Endothelial cell of umbilical vein (primary cell): ENCODE measurements around the gene SEMA5A. TPM values are rescaled to one million over a fixed set of nuclear protein-coding genes. Genes with fewer than 3 reads are reported as not detected.

Experiments used
- BruUV-seq: library from RNA; stranded (reverse); fragments of 400-500 nt; replicated peaks from 2 replicates; lab custom pipeline; 2021; lab: Mats Ljungman, UMichigan
- CTCF ChIA-PET: fragments of 300-600, 350-600 bp; sonication (Branson Sonifier 250); formaldehyde crosslinking; loops from one replicate; lab custom pipeline; 2021; ENCODE audit warnings: antibody characterized with exemption, inconsistent platforms; lab: Charles Lee
- POLR2A ChIA-PET: fragments of 300-600, 350-600 bp; sonication (Branson Sonifier 250); formaldehyde crosslinking; loops from one replicate; lab custom pipeline; 2021; ENCODE audit warnings: antibody characterized with exemption, inconsistent platforms; lab: Charles Lee
- DNase-seq: peaks from one replicate; pipeline ENCODE4 v3.0.0-alpha.2; 2011; ENCODE audit warnings: low read depth, low spot score
- FAIRE-seq: peaks from 2 replicates; lab custom pipeline; 2011; peaks lifted over from hg19 to GRCh38; lab: Jason Lieb, UNC
- H2AFZ ChIP-seq: 2 replicates; pipeline ENCODE4 v1.6.0; 2012; ENCODE audit warnings: low read depth, low read length, control low read depth, inconsistent platforms
- H3K27ac ChIP-seq: 2 replicates; pipeline ENCODE4 v1.5.1; 2011; ENCODE audit warnings: low read depth, mild to moderate bottlenecking, control low read depth, low read length, moderate library complexity; ENCODE audit not compliant: insufficient read depth
- H3K27me3 ChIP-seq, 2 experiments: 2 replicates each; pipeline versions ENCODE4 v1.6.0 to v1.6.1; 2011; ENCODE audit warnings: low read length in 2 of 2, mixed read lengths in 1 of 2; ENCODE audit not compliant: control insufficient read depth in 2 of 2, insufficient read depth in 2 of 2
- H3K36me3 ChIP-seq, 2 experiments: 2 replicates in 1 of 2; 3 replicates in 1 of 2; pipeline ENCODE4 v1.5.1; 2011; ENCODE audit warnings: low read length in 2 of 2, mild to moderate bottlenecking in 1 of 2, moderate library complexity in 1 of 2; ENCODE audit not compliant: control insufficient read depth in 2 of 2, insufficient read depth in 2 of 2; ENCODE audit errors: extremely low read depth in 1 of 2
- H3K4me1 ChIP-seq: 3 replicates; pipeline ENCODE4 v1.5.1; 2011; ENCODE audit warnings: mild to moderate bottlenecking, low read length; ENCODE audit not compliant: control insufficient read depth, insufficient read depth; ENCODE audit errors: extremely low read depth
- H3K4me2 ChIP-seq: 2 replicates; pipeline ENCODE4 v1.6.1; 2011; ENCODE audit warnings: low read length, control low read depth, mixed read lengths; ENCODE audit not compliant: insufficient read depth
- H3K4me3 ChIP-seq, 3 experiments: fragments of 200-600 bp in 1 of 3; sonication (generic), shearing (Covaris generic) in 1 of 3; replicated peaks in 1 of 3; 2 replicates each; pipeline ENCODE4 v1.5.1; 2011 to 2016; ENCODE audit warnings: control low read depth in 3 of 3, low read length in 3 of 3, mild to moderate bottlenecking in 2 of 3, inconsistent platforms in 1 of 3, low read depth in 1 of 3, moderate library complexity in 1 of 3; ENCODE audit not compliant: insufficient read depth in 1 of 3
- H3K79me2 ChIP-seq: 2 replicates; pipeline ENCODE4 v1.6.0; 2012; ENCODE audit warnings: low read length, inconsistent platforms; ENCODE audit not compliant: control insufficient read depth, insufficient read depth
- H3K9ac ChIP-seq: replicated peaks from 2 replicates; pipeline ENCODE3; 2011; ENCODE audit warnings: low read length, control low read depth; ENCODE audit not compliant: insufficient read depth; ENCODE audit errors: extremely low read depth
- H3K9me1 ChIP-seq: replicated peaks from 3 replicates; pipeline ENCODE4 v1.6.0; 2011; ENCODE audit warnings: mild to moderate bottlenecking, low read length; ENCODE audit not compliant: control insufficient read depth, insufficient read depth; ENCODE audit errors: extremely low read depth
- H3K9me3 ChIP-seq: replicated peaks from 2 replicates; pipeline ENCODE4 v1.5.1; 2012; ENCODE audit warnings: low read length, inconsistent platforms; ENCODE audit not compliant: control insufficient read depth, insufficient read depth
- H4K20me1 ChIP-seq: replicated peaks from 2 replicates; pipeline ENCODE3; 2011; ENCODE audit warnings: mild to moderate bottlenecking, low read length; ENCODE audit not compliant: control insufficient read depth, insufficient read depth; ENCODE audit errors: extremely low read depth
- CTCF ChIP-seq, 2 donors: IDR thresholded peaks; 1 replicate in 1 of 2; 2 replicates in 1 of 2; pipeline ENCODE4 v1.5.1; 2011; ENCODE audit warnings: low read length in 2 of 2, mild to moderate bottlenecking in 2 of 2, moderate library complexity in 2 of 2, control low read depth in 1 of 2, inconsistent platforms in 1 of 2, low read depth in 1 of 2; ENCODE audit not compliant: insufficient read depth in 1 of 2; ENCODE audit errors: extremely low read depth in 1 of 2
- EZH2 ChIP-seq: IDR thresholded peaks from 2 replicates; pipeline ENCODE4 v1.6.1; 2012; ENCODE audit warnings: borderline replicate concordance, low read depth, mild to moderate bottlenecking, moderate library complexity, low read length, inconsistent platforms; ENCODE audit not compliant: severe bottlenecking
- FOS ChIP-seq: IDR thresholded peaks from 2 replicates; pipeline ENCODE4 v1.6.1; 2011; ENCODE audit warnings: mild to moderate bottlenecking, low read length, moderate library complexity, borderline replicate concordance; ENCODE audit not compliant: insufficient read depth
- GATA2 ChIP-seq: IDR thresholded peaks from 2 replicates; pipeline ENCODE4 v1.7.0; 2011; ENCODE audit warnings: low read depth, mild to moderate bottlenecking, moderate library complexity, mixed read lengths, low read length; ENCODE audit not compliant: insufficient read length, insufficient read depth
- JUN ChIP-seq: IDR thresholded peaks from 2 replicates; pipeline ENCODE4 v1.6.1; 2011; ENCODE audit warnings: borderline replicate concordance, low read depth; ENCODE audit not compliant: insufficient read length, insufficient read depth
- MYC ChIP-seq: IDR thresholded peaks from one replicate; pipeline ENCODE4 v1.6.1; 2011; ENCODE audit warnings: mild to moderate bottlenecking, low read depth, low read length
- POLR2A ChIP-seq: IDR thresholded peaks from 2 replicates; pipeline ENCODE4 v1.6.1; 2012; ENCODE audit warnings: low read depth, mild to moderate bottlenecking, control low read depth, low read length
- POLR2AphosphoS5 ChIP-seq: IDR thresholded peaks from 2 replicates; pipeline ENCODE4 v1.6.1; 2012; ENCODE audit warnings: low read depth, mild to moderate bottlenecking, control low read depth, low read length, moderate library complexity; ENCODE audit not compliant: insufficient read depth
- dilution Hi-C: fragments of 300-500 bp; cut with MboI; formaldehyde crosslinking; loops from one replicate; pipeline ENCODE4 v1.15.0; 2019; ENCODE audit warnings: low sequenced_read_pairs; ENCODE audit not compliant: extremely low pct_ligation_motif_present
- intact Hi-C: fragments of 100-400 bp; cut with micrococcal nuclease; formaldehyde crosslinking; loops from one replicate; pipeline ENCODE4 v1.10.0; 2022
- polyA plus RNA-seq, 4 experiments: library from polyadenylated mRNA; depleted of rRNA in 3 of 4; stranded (reverse) in 3 of 4; unstranded in 1 of 4; fragments of >200 nt; gene quantifications; 2 replicates each; pipeline versions ENCODE4 v1.2.1 to v1.2.3, GENCODE V29; 2011 to 2012; ENCODE audit warnings: missing spikeins in 1 of 4
- total RNA-seq: library from RNA; stranded (reverse); gene quantifications from 2 replicates; pipeline ENCODE4 v1.2.3, GENCODE V29; 2021
- TF ChIP-seq, protein P1 (sequence below): IDR thresholded peaks from 2 replicates; pipeline ENCODE4 v1.6.1; 2011; ENCODE audit not compliant: insufficient read depth, insufficient read length

Gene SEMA5A
- total and polyA plus RNA-seq, 2 donors (not counting 3 experiments of a cell fraction or from before 2014, with no cell fraction given) = 0.04 to 0.06 TPM

DNA sequence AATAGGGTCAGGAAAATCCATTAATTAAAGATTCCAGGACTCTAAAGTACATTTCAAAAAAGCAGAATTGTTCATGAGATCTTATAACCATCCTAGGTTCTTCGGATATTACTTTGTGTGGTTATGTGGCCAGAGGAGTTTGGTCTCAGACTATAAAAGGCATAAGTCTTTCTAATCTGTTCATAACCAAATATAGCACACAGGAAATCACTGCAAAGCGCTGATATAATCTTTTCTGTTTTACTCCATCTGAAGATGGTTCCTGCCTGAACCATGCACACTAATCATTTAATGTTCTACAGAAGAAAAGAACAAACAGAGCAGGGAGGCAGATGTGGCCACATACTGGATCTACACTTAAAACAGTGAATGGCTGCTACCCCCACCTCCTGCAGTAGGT is 182.8 kb downstream of the SEMA5A start:
- intact Hi-C loops = no loop called here
- H4K20me1 ChIP-seq = no peaks in the 10 kb centered on the region
- H3K36me3 ChIP-seq = no peaks in the 10 kb centered on the region
- dilution Hi-C loops = no loop called here
- H3K4me2 ChIP-seq = no peak overlapping the region
- no peaks in the 10 kb centered on the region for H3K4me1 ChIP-seq
- no peaks in the 10 kb centered on the region for H3K79me2 ChIP-seq
- POLR2A ChIA-PET = no interaction called here
- no peak overlapping the region for H3K27ac ChIP-seq
- DNase-seq = no peak
- no peak overlapping the region for H3K9ac ChIP-seq
- no TSS peak for BruUV-seq
- FAIRE-seq = no peak
- no peaks in the 10 kb centered on the region for H3K9me1 ChIP-seq
- no peaks in the 10 kb centered on the region for H3K9me3 ChIP-seq
- CTCF ChIA-PET = no interaction called here
- TF ChIP-seq MYC (no peak), POLR2A (no peak), FOS (no peak), GATA2 (no peak), POLR2AphosphoS5 (no peak), JUN (no peak), CTCF (IDR thresholded peaks at IDR 0.05; ENCODE audit: extremely low read depth in 1 of 2, insufficient read depth in 1 of 2, low read depth in 1 of 2, low read length in 2 of 2) (no peak), EZH2 (no peak)
- TF ChIP-seq, protein P1, sequence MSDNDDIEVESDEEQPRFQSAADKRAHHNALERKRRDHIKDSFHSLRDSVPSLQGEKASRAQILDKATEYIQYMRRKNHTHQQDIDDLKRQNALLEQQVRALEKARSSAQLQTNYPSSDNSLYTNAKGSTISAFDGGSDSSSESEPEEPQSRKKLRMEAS = no peak
- H2AFZ ChIP-seq = no peak overlapping the region
- no peak overlapping the region for H3K4me3 ChIP-seq
- no peaks in the 10 kb centered on the region for H3K27me3 ChIP-seq
